ENCODE data around the gene TEX30.

The TEX30 gene

DNA sequence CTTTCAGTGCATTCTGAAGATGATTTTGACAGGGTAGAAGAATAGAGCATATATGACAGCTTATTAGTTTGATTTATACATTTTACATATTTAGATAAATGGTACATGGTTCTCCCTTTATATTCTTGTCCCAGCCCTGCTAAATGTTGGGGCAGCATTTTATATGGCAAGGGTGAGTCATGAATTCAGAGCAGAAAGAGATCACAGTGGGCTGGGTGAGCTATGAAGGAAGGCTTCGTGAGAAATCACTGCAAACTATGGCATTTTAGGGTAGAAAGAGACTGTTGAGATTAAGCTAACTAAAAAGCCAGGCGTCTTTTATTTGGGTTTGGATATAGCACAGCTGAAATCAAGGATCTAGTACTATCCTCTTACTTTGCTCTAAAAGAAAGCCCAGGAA lies 54.8 kb downstream of the TEX30 start:
- H3K36me3 ChIP-seq (ENCODE audit: control insufficient read depth in 1 of 2, insufficient read depth in 2 of 2, low read length in 2 of 2) = no peaks in the 10 kb centered on the region
- no peaks in the 10 kb centered on the region for H3K79me1 ChIP-seq (ENCODE audit: low read length)
- H2AFZ ChIP-seq (ENCODE audit: insufficient read depth, low read length, poor library complexity) = no peak overlapping the region
- no CpG with 5 or more reads among the region's 2 CpGs for WGBS (ENCODE audit: extremely low coverage, insufficient coverage, insufficient read length)
- H3K79me2 ChIP-seq (ENCODE audit: control insufficient read depth, insufficient read depth, low read length, poor library complexity) = no peaks in the 10 kb centered on the region
- no peak overlapping the region for H3K4me3 ChIP-seq (ENCODE audit: low read depth, low read length)
- no peak overlapping the region for H2AK5ac ChIP-seq (ENCODE audit: low read length)
- no peak overlapping the region for H3K23ac ChIP-seq (ENCODE audit: low read length)
- no peak overlapping the region for H4K12ac ChIP-seq (ENCODE audit: low read depth, low read length)
- H3K27ac ChIP-seq (ENCODE audit: low read depth, low read length) = no peak overlapping the region
- H3K9me3 ChIP-seq (ENCODE audit: insufficient read depth, low read depth, low read length) = no peaks in the 10 kb centered on the region
- H2BK12ac ChIP-seq (ENCODE audit: low read length) = no peak overlapping the region
- no peak overlapping the region for H4K8ac ChIP-seq (ENCODE audit: low read depth, low read length)
- DNase-seq = no peak
- H3K9ac ChIP-seq (ENCODE audit: low read length) = no peak overlapping the region
- H3K14ac ChIP-seq (ENCODE audit: low read length) = no peak overlapping the region
- no peak overlapping the region for H3K4me2 ChIP-seq (ENCODE audit: low read length)
- H3K4ac ChIP-seq (ENCODE audit: low read depth, low read length) = no peak overlapping the region
- no peak overlapping the region for H3K18ac ChIP-seq (ENCODE audit: low read length)
- no peak overlapping the region for H2BK5ac ChIP-seq (ENCODE audit: low read depth, low read length, poor library complexity)
- H2BK120ac ChIP-seq (ENCODE audit: insufficient read depth, low read length, poor library complexity) = no peak overlapping the region
- H3K4me1 ChIP-seq (ENCODE audit: control insufficient read depth in 1 of 2, insufficient read depth in 2 of 2, low read length in 2 of 2) = no peaks in the 10 kb centered on the region
- no peaks in the 10 kb centered on the region for H3K27me3 ChIP-seq (ENCODE audit: insufficient read depth, low read length)
- no peak overlapping the region for H4K91ac ChIP-seq (ENCODE audit: low read depth, low read length)
